Neural progenitor cell (in vitro differentiated cells): ENCODE results near the gene AQR.

Experiments used
- EZH2 ChIP-seq: fragments of 200-600 bp; sonication (generic); IDR thresholded peaks from 2 replicates; pipeline ENCODE4 v1.6.1; 2017; ENCODE audit warnings: antibody characterized with exemption, mild to moderate bottlenecking, moderate library complexity
- TF ChIP-seq, protein P1 (sequence below): fragments of 200-600 bp; sonication (generic); IDR thresholded peaks from 2 replicates; pipeline ENCODE4 v1.5.1; 2017; ENCODE audit warnings: antibody characterized with exemption, mild to moderate bottlenecking

DNA sequence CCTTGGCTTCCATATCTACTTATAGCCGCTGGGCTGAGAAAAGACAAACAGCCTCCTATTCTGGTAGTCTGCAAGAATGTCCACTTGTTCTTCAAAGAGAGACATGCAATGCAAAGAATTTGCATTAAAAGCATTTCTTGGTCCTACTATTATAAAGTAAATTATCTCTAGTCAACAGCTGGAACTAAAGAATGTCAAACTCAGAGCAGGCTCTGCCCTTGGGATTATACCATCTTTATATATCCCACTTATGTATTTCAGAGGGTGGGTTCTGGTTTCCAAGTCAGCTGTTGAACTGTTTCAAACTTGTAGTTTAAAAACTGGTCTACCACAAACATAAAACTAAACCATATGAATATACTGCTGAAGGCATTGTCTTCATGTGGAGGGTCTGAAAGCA, 167.2 kb downstream of the AQR start:
- TF ChIP-seq, protein P1, sequence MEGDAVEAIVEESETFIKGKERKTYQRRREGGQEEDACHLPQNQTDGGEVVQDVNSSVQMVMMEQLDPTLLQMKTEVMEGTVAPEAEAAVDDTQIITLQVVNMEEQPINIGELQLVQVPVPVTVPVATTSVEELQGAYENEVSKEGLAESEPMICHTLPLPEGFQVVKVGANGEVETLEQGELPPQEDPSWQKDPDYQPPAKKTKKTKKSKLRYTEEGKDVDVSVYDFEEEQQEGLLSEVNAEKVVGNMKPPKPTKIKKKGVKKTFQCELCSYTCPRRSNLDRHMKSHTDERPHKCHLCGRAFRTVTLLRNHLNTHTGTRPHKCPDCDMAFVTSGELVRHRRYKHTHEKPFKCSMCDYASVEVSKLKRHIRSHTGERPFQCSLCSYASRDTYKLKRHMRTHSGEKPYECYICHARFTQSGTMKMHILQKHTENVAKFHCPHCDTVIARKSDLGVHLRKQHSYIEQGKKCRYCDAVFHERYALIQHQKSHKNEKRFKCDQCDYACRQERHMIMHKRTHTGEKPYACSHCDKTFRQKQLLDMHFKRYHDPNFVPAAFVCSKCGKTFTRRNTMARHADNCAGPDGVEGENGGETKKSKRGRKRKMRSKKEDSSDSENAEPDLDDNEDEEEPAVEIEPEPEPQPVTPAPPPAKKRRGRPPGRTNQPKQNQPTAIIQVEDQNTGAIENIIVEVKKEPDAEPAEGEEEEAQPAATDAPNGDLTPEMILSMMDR, result no peak
- TF ChIP-seq EZH2, result no peak
